Amniotic stem cell (primary cell): ENCODE measurements around the gene RBM11.
"Not testable (repeated sequence)": the region's sequence is repeated elsewhere in the genome, so short reads cannot be mapped to it uniquely, and the experiment has no call there.

Source experiments
- DNase-seq: peaks from one replicate; lab custom pipeline; 2025; lab: John Stamatoyannopoulos, UW

Gene RBM11

DNA sequence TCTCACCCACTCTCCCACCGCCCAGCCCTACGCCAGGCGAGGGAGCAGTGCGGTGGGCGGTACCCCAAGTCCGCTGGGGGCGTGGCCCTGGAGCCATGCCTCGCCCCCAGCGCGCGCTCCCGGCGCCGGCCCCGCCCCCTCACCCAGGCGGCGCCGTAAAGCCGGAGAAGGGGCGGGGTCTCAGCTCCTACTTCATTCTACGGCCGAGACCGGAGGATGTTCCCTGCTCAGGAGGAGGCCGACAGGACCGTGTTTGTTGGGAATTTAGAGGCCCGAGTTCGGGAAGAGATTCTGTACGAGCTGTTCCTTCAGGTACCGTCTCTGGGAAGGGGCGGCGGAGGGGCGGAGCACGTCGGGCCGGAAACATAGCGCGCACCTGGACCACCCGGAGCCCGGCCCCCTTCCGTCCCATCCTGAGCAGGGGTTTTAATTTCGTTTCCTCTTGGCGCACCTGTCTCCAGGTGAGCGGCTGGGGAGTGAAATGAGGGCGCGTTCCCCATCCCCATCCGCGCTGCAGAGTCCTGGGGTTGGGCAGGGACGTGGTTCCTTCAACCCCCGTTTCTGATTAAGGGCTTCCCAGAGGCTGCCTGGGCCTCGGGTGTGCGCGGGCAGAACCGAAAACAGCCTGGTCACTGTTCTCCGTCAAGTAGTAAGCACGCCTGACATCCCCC lies at the start of gene RBM11:
RBM11 (plus strand) TSS at position 187 of the 671 bp plus-strand sequence; CDS start at position 217, 30 bp downstream.
- no peak for DNase-seq

- DNase-seq, result not testable (repeated sequence)
Observed at GRCh38 chr21:14166463-14167223, 49.3 kb upstream of the RBM11 start.

- DNase-seq, result no peak
Observed at GRCh38 chr21:14206222-14206621, 9.7 kb upstream of the RBM11 start.

GRCh38 chr21:14210738-14211137 lies 5.2 kb upstream of the RBM11 start, which contains the start of gene LIPI:
LIPI (minus strand) TSS chr21:14210955; CDS start chr21:14210845, 110 bp downstream.
- DNase-seq, result no peak

DNA sequence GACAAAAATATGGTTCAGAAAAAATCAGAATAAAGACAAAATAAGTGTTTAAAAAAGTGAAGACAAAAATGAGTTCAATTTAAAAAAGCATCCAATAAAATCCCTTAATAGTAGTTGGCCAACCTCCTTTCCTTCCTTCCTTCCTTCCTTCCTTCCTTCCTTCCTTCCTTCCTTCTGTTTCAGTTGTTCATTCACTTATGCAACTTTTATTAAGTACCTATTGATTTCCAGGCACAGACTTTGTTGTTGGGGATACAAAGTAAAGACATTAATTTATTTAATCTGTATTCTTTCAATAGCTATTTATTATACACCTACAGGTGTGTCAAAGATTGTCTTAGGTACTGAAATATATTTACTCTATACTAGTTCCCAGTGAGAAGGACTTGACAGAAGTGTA lies 2.8 kb upstream of the RBM11 start:
- no peak for DNase-seq

DNA sequence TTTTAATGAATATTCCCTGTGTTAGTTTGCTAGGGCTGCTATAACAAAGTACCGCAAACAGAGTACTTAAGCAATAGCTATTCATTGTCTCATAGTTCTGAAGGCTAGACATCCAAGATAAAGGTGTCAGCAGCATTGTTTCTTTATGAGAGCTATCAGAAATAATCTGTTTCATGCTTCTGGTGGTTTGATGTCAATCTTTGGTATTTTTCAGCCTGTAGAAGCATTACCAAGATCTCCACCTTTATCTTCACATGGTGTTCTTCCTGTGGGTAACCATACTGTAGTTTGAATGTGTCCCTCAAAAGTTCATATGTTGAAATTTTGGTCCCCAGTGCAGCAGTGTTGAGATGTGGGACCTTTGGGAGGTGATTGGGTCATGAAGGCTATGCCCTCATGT lies 7.4 kb downstream of the RBM11 start:
- no peak for DNase-seq

GRCh38 chr21:14229399-14229798 lies 13.4 kb downstream of the RBM11 start:
- DNase-seq, result no peak

- no peak for DNase-seq
Observed at GRCh38 chr21:14235101-14235500, 19.1 kb downstream of the RBM11 start.

- no peak for DNase-seq
Observed at GRCh38 chr21:14236180-14236579, 20.2 kb downstream of the RBM11 start.

DNA sequence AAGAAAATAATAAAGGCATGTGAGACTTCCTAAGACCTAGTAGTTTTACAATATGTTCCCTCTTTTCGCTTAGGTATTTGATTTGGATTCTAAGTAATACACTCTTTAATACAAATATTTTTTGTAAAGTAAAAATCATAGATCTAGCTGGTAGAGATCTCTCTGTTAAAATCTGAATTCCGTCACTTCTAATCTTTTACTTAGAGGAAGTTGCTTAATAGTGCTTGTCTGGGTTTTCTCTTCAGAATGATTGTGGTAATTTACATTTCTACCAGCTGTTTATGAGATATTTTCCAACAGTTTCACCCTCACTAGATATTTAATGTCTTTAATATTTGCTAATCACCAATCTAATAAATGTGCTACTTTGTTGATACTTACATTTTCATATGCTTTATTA lies 23.3 kb downstream of the RBM11 start:
- DNase-seq, result no peak

DNA sequence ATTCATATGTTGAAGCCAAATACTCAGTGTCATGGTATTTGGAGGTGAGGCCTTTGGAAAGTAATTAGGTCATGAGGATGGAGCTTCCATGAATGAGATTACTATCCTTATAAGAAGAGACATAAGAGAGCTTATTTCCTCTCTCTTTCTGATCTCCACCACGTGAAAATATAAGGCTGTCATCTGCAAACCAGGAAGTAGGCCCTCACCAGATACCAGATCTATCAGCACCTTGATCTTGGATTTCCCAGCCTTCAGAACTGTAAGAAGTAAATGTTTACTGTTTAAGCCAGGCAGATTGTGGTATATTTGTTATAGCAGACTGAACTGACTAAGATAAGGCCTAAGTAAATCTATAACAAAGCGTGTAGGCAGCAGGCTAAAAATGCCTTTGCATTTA lies 25.3 kb downstream of the RBM11 start:
- DNase-seq, result no peak

- DNase-seq, result no peak
Observed at GRCh38 chr21:14243461-14243860, 27.5 kb downstream of the RBM11 start.

- no peak for DNase-seq
Observed at GRCh38 chr21:14243874-14244273, 27.9 kb downstream of the RBM11 start.

- DNase-seq, result no peak
Observed at GRCh38 chr21:14244911-14245310, 29.0 kb downstream of the RBM11 start.

GRCh38 chr21:14245711-14246110 lies 29.8 kb downstream of the RBM11 start:
- DNase-seq, result no peak

DNA sequence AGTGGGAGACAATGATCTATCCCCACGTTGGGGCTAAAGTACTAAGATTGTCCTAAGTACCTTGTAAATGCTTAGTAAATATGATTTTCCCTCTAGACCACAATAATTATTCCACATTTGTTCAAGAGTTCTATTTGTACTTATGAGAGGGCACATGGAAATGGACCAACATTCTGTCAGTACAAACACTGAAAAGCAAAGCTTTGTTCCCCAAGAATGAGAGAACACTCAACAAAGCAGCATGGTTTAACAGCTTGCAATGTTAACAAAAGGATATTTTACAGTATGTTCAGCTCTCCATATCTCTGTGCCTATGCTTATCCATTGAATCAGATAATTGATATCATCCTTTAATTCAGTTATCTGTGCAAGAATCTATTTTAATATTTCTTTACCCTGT lies 35.4 kb downstream of the RBM11 start:
- no peak for DNase-seq

DNA sequence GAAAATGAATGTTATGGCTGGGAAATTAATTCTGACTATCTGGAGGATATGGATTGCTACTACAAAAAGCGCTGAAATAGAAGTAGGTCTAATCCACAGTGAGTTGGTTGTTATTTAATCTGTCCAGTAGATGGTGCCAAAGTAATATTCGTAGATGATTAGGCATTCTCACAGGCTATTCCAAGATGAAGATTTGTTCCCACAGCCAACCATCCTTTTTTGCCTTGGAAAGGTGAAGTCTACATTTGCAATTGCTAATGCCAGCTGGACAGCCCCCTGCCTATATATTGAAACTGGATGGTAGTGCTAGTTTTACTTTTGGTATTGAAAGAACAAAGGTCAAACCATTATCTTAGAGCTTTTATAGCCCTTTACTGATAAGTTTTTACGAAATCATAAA lies 43.8 kb downstream of the RBM11 start:
- no peak for DNase-seq

DNA sequence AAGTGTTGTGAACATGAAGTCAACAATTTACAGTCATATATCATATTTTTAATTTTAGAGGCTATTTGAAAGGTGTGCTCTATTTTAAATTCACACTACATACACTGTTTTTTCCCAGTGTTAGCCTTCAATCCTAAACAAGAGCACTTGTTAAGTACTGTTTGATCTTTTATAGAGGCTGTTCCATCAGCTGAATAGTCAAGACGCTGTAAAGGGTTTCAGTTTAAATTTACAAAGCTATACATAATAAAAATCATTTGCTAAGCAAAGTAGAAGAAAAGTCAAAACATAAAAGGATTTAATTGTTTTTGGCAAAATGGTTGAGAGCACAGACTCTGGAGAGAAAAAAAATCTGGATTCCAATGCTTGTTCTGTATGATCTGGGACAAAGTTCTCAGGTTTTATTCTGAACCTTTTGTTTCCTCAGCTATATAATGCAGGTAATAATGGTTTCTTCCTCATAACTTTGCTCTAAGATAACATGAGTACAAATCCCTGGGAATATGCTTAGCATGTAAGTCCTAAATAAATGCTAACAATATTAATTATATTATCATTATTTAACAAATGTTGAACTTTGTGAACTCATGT lies 44.3 kb downstream of the RBM11 start:
- DNase-seq, result no peak

- DNase-seq, result no peak
Observed at GRCh38 chr21:14262039-14262438, 46.1 kb downstream of the RBM11 start.

DNA sequence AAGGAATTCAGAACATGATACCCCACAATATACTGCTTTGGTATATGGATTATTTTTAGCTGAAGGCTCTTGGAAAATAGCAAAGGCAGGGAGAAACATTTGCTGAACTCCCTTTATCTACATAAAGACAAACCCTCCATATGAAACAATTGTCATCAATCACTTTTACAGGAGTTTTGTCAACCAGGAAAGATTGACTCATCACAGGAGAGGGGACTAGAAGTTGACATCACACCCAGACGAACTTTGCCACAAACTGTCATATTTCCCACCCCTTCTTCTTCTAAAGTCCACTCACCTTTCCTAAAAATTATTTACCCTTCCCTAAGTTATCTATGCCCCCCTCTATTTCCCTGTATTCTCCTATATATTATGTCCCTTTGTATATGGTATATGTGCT lies 47.9 kb downstream of the RBM11 start:
- no peak for DNase-seq

DNA sequence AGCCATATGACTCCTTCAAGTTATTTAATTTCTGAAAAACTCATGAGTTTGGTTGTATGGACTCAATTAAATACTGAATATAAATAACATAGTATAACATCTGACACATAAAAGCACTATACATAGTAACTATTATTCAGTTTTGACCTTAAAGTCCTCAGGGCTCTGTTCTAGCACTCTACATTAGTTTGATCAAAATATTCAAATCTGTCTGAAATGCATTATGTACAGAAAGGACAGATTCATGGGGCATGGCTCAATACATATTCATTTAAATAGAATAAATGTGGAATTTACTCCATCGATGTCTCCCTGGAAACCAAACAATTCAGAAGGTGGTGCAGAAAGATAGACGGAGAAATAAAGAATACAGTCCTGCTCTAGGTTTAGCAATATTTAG lies 49.1 kb downstream of the RBM11 start:
- DNase-seq, result no peak

- no peak for DNase-seq
Observed at GRCh38 chr21:14267076-14267475, 51.1 kb downstream of the RBM11 start.

GRCh38 chr21:14270631-14271030 lies 54.7 kb downstream of the RBM11 start:
- no peak for DNase-seq
